Mammary epithelial cell (primary cell): ENCODE data around the gene POC5.

Source experiments
- EZH2 ChIP-seq: IDR thresholded peaks from 2 replicates; pipeline ENCODE4 v1.6.1; 2012; ENCODE audit warnings: low read length, inconsistent platforms, borderline replicate concordance
- TF ChIP-seq, protein P1 (sequence below), 2 donors: IDR thresholded peaks in 1 of 2; conservative IDR thresholded peaks in 1 of 2; 2 replicates each; pipeline ENCODE4 v1.5.1; 2011 to 2012; ENCODE audit warnings: inconsistent platforms in 2 of 2, low read length in 2 of 2, mild to moderate bottlenecking in 2 of 2, control low read depth in 1 of 2, low read depth in 1 of 2; ENCODE audit not compliant: insufficient read depth in 1 of 2; ENCODE audit errors: extremely low read depth in 1 of 2

DNA sequence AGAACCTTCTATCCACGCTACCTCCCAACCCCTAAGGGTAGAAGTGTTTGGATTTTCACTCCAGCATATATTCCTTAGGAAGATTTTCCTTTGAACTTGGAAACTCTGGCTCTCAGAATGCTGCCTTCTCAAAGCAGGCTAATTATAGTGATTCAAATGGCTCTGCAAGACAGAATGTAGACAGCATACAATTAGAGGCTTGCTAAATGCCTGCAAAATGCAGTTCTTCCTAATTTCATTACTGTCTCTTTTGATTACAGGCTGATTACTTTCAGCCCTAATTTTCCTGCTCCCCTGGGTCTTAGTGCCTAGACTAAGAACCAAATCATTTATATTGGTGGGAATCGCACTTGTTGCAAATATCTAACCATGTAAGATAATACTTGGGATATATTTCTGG lies 55.2 kb downstream of the POC5 start:
- TF ChIP-seq, protein P1, sequence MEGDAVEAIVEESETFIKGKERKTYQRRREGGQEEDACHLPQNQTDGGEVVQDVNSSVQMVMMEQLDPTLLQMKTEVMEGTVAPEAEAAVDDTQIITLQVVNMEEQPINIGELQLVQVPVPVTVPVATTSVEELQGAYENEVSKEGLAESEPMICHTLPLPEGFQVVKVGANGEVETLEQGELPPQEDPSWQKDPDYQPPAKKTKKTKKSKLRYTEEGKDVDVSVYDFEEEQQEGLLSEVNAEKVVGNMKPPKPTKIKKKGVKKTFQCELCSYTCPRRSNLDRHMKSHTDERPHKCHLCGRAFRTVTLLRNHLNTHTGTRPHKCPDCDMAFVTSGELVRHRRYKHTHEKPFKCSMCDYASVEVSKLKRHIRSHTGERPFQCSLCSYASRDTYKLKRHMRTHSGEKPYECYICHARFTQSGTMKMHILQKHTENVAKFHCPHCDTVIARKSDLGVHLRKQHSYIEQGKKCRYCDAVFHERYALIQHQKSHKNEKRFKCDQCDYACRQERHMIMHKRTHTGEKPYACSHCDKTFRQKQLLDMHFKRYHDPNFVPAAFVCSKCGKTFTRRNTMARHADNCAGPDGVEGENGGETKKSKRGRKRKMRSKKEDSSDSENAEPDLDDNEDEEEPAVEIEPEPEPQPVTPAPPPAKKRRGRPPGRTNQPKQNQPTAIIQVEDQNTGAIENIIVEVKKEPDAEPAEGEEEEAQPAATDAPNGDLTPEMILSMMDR (conservative IDR thresholded peaks at IDR 0.05 in 1 of 2, IDR thresholded peaks at IDR 0.05 in 1 of 2; ENCODE audit: extremely low read depth in 1 of 2, insufficient read depth in 1 of 2, low read depth in 1 of 2, low read length in 2 of 2) = no peak
- TF ChIP-seq EZH2 = no peak
